Smooth muscle cell (in vitro differentiated cells): ENCODE data around the gene FGD3. TPM values are rescaled to one million over a fixed set of nuclear protein-coding genes. Genes with fewer than 3 reads are reported as not detected.

Source experiments
- DNase-seq: peaks from one replicate; lab custom pipeline; 2025; ENCODE audit not compliant: unreplicated experiment; lab: John Stamatoyannopoulos, UW
- H2AFZ ChIP-seq: fragments of 200-600 bp; sonication (generic); 2 replicates; pipeline ENCODE4 v1.6.0; 2016; ENCODE audit warnings: antibody characterized with exemption, low read depth, mild to moderate bottlenecking
- H3F3A ChIP-seq: fragments of 200-600 bp; sonication (generic); 2 replicates; pipeline ENCODE4 v1.6.0; 2017; ENCODE audit warnings: antibody characterized with exemption, low read depth
- H3K27ac ChIP-seq: fragments of 200-600 bp; sonication (generic); 2 replicates; pipeline ENCODE4 v1.5.1; 2016; ENCODE audit warnings: low read depth, mild to moderate bottlenecking
- H3K27me3 ChIP-seq: fragments of 200-600 bp; sonication (generic); 2 replicates; pipeline ENCODE4 v1.6.1; 2016; ENCODE audit warnings: low read depth, mild to moderate bottlenecking
- H3K36me3 ChIP-seq: fragments of 200-600 bp; sonication (generic); 2 replicates; pipeline ENCODE4 v1.5.1; 2016; ENCODE audit warnings: low read depth
- H3K4me1 ChIP-seq: fragments of 200-600 bp; sonication (generic); 2 replicates; pipeline ENCODE4 v1.5.1; 2016; ENCODE audit warnings: low read depth
- H3K4me2 ChIP-seq: fragments of 200-600 bp; sonication (generic); 2 replicates; pipeline ENCODE4 v1.6.0; 2016; ENCODE audit warnings: mild to moderate bottlenecking
- H3K4me3 ChIP-seq: fragments of 200-600 bp; sonication (generic); 2 replicates; pipeline ENCODE4 v1.5.1; 2016; ENCODE audit warnings: mild to moderate bottlenecking
- H3K79me2 ChIP-seq: fragments of 200-600 bp; sonication (generic); 2 replicates; pipeline ENCODE4 v1.6.0; 2016; ENCODE audit warnings: low read depth, mild to moderate bottlenecking
- H3K9ac ChIP-seq: fragments of 200-600 bp; sonication (generic); 2 replicates; pipeline ENCODE4 v1.6.0; 2016; ENCODE audit warnings: low read depth
- H3K9me3 ChIP-seq: fragments of 200-600 bp; sonication (generic); replicated peaks from 2 replicates; pipeline ENCODE4 v1.5.1; 2016; ENCODE audit warnings: low read depth
- H4K20me1 ChIP-seq: fragments of 200-600 bp; sonication (generic); 2 replicates; pipeline ENCODE4 v1.6.0; 2016; ENCODE audit warnings: low read depth
- WGBS: methylation state at CpG from one replicate; pipeline ENCODE4 v1.1.7; 2016; ENCODE audit warnings: low lambda C conversion rate; 5-methylcytosine and 5-hydroxymethylcytosine counted together
- polyA plus RNA-seq: library from polyadenylated mRNA; unstranded; fragments of >200 nt; fragmentation: Nextera tagmentation; extraction: Ambion mirVana; gene quantifications from 2 replicates; pipeline ENCODE4 v1.2.1, GENCODE V29; 2016
- total RNA-seq: library from RNA; depleted of rRNA; stranded (reverse); fragments of >200 nt; gene quantifications from 2 replicates; pipeline ENCODE4 v1.2.3, GENCODE V29; 2014
- TF ChIP-seq, protein P1 (sequence below): fragments of 200-600 bp; sonication (generic); IDR thresholded peaks from 2 replicates; pipeline ENCODE4 v1.5.1; 2017; ENCODE audit warnings: borderline replicate concordance, mild to moderate bottlenecking, antibody characterized with exemption; ENCODE audit not compliant: insufficient read depth, poor library complexity, severe bottlenecking

Gene FGD3
- total and polyA plus RNA-seq, 2 experiments from 2014 or later: 1.1 to 2.1 TPM

GRCh38 chr9:93030642-93031628, 83.6 kb downstream of the FGD3 start:
- H2AFZ ChIP-seq: no peak overlapping the region
- H3K27ac ChIP-seq: no peak overlapping the region
- WGBS: 92% methylated on average over 9 of the region's 9 CpGs
- H3F3A ChIP-seq: no peaks in the 10 kb centered on the region
- H4K20me1 ChIP-seq: no peaks in the 10 kb centered on the region
- no peaks in the 10 kb centered on the region for H3K36me3 ChIP-seq
- peaks cover 9% of the 10 kb centered on the region for H3K27me3 ChIP-seq
- H3K4me1 ChIP-seq: no peaks in the 10 kb centered on the region
- no peaks in the 10 kb centered on the region for H3K79me2 ChIP-seq
- TF ChIP-seq, protein P1, sequence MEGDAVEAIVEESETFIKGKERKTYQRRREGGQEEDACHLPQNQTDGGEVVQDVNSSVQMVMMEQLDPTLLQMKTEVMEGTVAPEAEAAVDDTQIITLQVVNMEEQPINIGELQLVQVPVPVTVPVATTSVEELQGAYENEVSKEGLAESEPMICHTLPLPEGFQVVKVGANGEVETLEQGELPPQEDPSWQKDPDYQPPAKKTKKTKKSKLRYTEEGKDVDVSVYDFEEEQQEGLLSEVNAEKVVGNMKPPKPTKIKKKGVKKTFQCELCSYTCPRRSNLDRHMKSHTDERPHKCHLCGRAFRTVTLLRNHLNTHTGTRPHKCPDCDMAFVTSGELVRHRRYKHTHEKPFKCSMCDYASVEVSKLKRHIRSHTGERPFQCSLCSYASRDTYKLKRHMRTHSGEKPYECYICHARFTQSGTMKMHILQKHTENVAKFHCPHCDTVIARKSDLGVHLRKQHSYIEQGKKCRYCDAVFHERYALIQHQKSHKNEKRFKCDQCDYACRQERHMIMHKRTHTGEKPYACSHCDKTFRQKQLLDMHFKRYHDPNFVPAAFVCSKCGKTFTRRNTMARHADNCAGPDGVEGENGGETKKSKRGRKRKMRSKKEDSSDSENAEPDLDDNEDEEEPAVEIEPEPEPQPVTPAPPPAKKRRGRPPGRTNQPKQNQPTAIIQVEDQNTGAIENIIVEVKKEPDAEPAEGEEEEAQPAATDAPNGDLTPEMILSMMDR: no peak
- H3K4me2 ChIP-seq: no peak overlapping the region
- H3K9ac ChIP-seq: no peak overlapping the region
- no peak overlapping the region for H3K4me3 ChIP-seq
- no peak for DNase-seq
- H3K9me3 ChIP-seq: no peaks in the 10 kb centered on the region

GRCh38 chr9:93031629-93032430, 84.5 kb downstream of the FGD3 start:
- Histone ChIP-seq H3F3A (no peaks in the 10 kb centered on the region), H3K27me3 (peaks cover 9% of the 10 kb centered on the region), H3K4me3 (no peak overlapping the region), H3K9ac (no peak overlapping the region), H2AFZ (no peak overlapping the region), H3K27ac (no peak overlapping the region), H4K20me1 (no peaks in the 10 kb centered on the region), H3K9me3 (no peaks in the 10 kb centered on the region), H3K36me3 (no peaks in the 10 kb centered on the region), H3K4me2 (no peak overlapping the region), H3K4me1 (no peaks in the 10 kb centered on the region), H3K79me2 (no peaks in the 10 kb centered on the region)
- no peak for DNase-seq
- WGBS: 93% methylated on average over 10 of the region's 10 CpGs
- TF ChIP-seq, protein P1: no peak

DNA sequence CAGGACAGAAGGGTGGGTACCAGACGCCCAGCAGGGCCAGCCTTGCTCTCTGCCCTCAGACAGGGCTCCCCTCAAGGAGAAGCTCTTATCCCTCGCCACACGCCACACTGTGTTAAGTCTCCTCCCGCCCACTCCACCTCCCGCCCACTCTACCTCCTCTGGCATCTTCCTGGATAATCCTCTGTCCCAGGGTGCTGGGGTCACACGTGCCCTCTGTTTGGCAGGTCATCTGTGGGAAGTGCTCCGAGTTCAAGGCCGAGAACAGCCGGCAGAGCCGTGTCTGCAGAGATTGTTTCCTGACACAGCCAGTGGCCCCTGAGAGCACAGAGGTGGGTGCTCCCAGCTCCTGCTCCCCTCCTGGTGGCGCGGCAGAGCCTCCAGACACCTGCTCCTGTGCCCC, 85.2 kb downstream of the FGD3 start:
- H3K27ac ChIP-seq: no peak overlapping the region
- TF ChIP-seq, protein P1: no peak
- H3K4me1 ChIP-seq: no peaks in the 10 kb centered on the region
- no peak overlapping the region for H3K4me3 ChIP-seq
- no peak overlapping the region for H3K9ac ChIP-seq
- no peak overlapping the region for H3K4me2 ChIP-seq
- peaks cover 9% of the 10 kb centered on the region for H3K27me3 ChIP-seq
- H3K79me2 ChIP-seq: no peaks in the 10 kb centered on the region
- DNase-seq: no peak
- H3F3A ChIP-seq: no peaks in the 10 kb centered on the region
- H4K20me1 ChIP-seq: no peaks in the 10 kb centered on the region
- no peaks in the 10 kb centered on the region for H3K36me3 ChIP-seq
- no peaks in the 10 kb centered on the region for H3K9me3 ChIP-seq
- 82% methylated on average over 11 of the region's 12 CpGs for WGBS
- no peak overlapping the region for H2AFZ ChIP-seq
